KMS-11 (cell line): ENCODE results near the gene FBXO46.
"Not testable (repeated sequence)": the region's sequence is repeated elsewhere in the genome, so short reads cannot be mapped to it uniquely, and the experiment has no call there.

Source experiments
- H2AFZ ChIP-seq: fragments of 200-600 bp; sonication (generic); 2 replicates; pipeline ENCODE4 v1.6.1; 2016; ENCODE audit warnings: antibody characterized with exemption, mixed run types, low read depth
- H3K27ac ChIP-seq: fragments of 200-600 bp; sonication (generic); 2 replicates; pipeline ENCODE4 v1.6.1; 2016; ENCODE audit warnings: mild to moderate bottlenecking, mixed run types
- H3K27me3 ChIP-seq: fragments of 200-600 bp; sonication (generic); 2 replicates; pipeline ENCODE4 v1.6.1; 2017; ENCODE audit warnings: mild to moderate bottlenecking, low read depth, mixed run types, moderate library complexity; ENCODE audit not compliant: insufficient read depth
- H3K36me3 ChIP-seq: fragments of 200-600 bp; sonication (generic); 2 replicates; pipeline ENCODE4 v1.6.1; 2017; ENCODE audit warnings: mild to moderate bottlenecking, mixed run types; ENCODE audit not compliant: insufficient read depth
- H3K4me1 ChIP-seq: fragments of 200-600 bp; sonication (generic); 2 replicates; pipeline ENCODE4 v1.6.1; 2016; ENCODE audit warnings: mild to moderate bottlenecking, low read depth, mixed run types; ENCODE audit not compliant: poor library complexity, severe bottlenecking
- H3K4me2 ChIP-seq: fragments of 200-600 bp; sonication (generic); 2 replicates; pipeline ENCODE4 v1.7.0; 2016; ENCODE audit warnings: mild to moderate bottlenecking, mixed run types
- H3K4me3 ChIP-seq: fragments of 200-600 bp; sonication (generic); IDR thresholded peaks from 2 replicates; pipeline ENCODE4 v1.6.1; 2017; ENCODE audit warnings: low read depth, low read length, mixed read lengths; ENCODE audit not compliant: insufficient read depth
- H3K79me2 ChIP-seq: fragments of 200-600 bp; sonication (generic); 2 replicates; pipeline ENCODE4 v1.6.1; 2016; ENCODE audit warnings: low read depth, mixed run types; ENCODE audit not compliant: insufficient read depth
- H3K9ac ChIP-seq: fragments of 200-600 bp; sonication (generic); 2 replicates; pipeline ENCODE4 v1.6.1; 2016; ENCODE audit warnings: mild to moderate bottlenecking, mixed run types
- H4K20me1 ChIP-seq: fragments of 200-600 bp; sonication (generic); 2 replicates; pipeline ENCODE4 v1.6.1; 2016; ENCODE audit warnings: mild to moderate bottlenecking, mixed run types; ENCODE audit not compliant: insufficient read depth
- TF ChIP-seq, protein P1 (sequence below): fragments of 200-600 bp; sonication (generic); conservative IDR thresholded peaks from 2 replicates; pipeline ENCODE4 v1.6.1; 2017; ENCODE audit warnings: low read depth, mild to moderate bottlenecking, antibody characterized with exemption, low read length, moderate library complexity, mixed read lengths

Gene FBXO46

GRCh38 chr19:45691516-45692186, 39.0 kb downstream of the FBXO46 start, which contains the start of gene SNRPD2:
TSS of gene SNRPD2 (minus strand) at chr19:45691953. CDS start at chr19:45691888, 65 bp downstream.
- no peaks in the 10 kb centered on the region for H4K20me1 ChIP-seq
- H3K4me3 ChIP-seq: peak within 1 kb of the TSS; percentile 8
- H2AFZ ChIP-seq: peak within 1 kb of the TSS; percentile 73
- H3K4me2 ChIP-seq: peak within 1 kb of the TSS; percentile 66
- peaks cover 25% of the 10 kb centered on the region for H3K4me1 ChIP-seq
- peak within 1 kb of the TSS; percentile 82 for H3K27ac ChIP-seq
- no peaks in the 10 kb centered on the region for H3K27me3 ChIP-seq
- H3K36me3 ChIP-seq: peaks cover 11% of the 10 kb centered on the region; the same call in 1 of the 2 replicates
- peaks cover 24% of the 10 kb centered on the region for H3K79me2 ChIP-seq
- TF ChIP-seq, protein P1, sequence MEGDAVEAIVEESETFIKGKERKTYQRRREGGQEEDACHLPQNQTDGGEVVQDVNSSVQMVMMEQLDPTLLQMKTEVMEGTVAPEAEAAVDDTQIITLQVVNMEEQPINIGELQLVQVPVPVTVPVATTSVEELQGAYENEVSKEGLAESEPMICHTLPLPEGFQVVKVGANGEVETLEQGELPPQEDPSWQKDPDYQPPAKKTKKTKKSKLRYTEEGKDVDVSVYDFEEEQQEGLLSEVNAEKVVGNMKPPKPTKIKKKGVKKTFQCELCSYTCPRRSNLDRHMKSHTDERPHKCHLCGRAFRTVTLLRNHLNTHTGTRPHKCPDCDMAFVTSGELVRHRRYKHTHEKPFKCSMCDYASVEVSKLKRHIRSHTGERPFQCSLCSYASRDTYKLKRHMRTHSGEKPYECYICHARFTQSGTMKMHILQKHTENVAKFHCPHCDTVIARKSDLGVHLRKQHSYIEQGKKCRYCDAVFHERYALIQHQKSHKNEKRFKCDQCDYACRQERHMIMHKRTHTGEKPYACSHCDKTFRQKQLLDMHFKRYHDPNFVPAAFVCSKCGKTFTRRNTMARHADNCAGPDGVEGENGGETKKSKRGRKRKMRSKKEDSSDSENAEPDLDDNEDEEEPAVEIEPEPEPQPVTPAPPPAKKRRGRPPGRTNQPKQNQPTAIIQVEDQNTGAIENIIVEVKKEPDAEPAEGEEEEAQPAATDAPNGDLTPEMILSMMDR: no peak
- H3K9ac ChIP-seq: peak within 1 kb of the TSS; percentile 83

DNA sequence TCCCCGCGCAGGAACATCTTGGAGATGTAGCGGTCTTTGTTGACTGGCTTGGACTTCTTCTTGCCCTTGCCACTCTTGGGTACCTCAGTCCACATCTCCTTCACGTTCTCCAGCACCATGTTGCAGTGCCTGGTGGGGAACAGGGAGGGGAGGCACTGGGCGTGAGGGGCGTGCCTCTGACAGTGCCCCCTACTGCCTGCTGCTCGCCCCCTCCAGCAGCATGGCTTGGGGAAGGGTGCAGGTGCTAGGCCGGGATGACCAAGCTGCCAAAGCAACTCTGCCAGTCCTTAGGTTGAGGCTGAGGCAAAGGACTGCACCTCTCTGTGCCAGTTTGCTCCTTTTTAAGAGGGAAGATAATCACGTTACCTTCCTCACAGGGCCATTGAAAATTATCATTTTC, 43.1 kb downstream of the FBXO46 start:
- no peak overlapping the region for H3K9ac ChIP-seq
- no peak overlapping the region for H2AFZ ChIP-seq
- no peak overlapping the region for H3K4me3 ChIP-seq
- peaks cover 24% of the 10 kb centered on the region for H3K79me2 ChIP-seq
- peaks cover 11% of the 10 kb centered on the region; the same call in 1 of the 2 replicates for H3K36me3 ChIP-seq
- H3K4me1 ChIP-seq: peaks cover 7% of the 10 kb centered on the region
- H3K27ac ChIP-seq: no peak overlapping the region
- no peak overlapping the region for H3K4me2 ChIP-seq
- TF ChIP-seq, protein P1: no peak
- H3K27me3 ChIP-seq: no peaks in the 10 kb centered on the region
- H4K20me1 ChIP-seq: no peaks in the 10 kb centered on the region

DNA sequence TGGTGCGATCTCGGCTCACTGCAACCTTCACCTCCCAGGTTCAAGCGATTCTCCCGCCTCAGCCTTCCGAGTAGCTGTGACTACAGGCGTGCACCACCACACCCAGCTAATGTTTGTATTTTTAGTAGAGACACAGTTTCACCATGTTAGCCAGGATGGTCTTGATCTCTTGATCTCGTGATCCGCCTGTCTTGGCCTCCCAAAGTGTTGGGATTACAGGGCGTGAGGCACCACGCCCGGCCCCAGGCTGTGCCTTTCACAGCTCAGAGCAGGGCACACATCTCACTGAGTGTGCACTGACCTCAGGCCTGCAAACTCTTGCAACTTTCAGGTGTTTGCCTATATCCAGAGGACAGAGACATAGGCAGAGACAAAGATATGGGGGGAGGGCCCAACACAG, 45.7 kb downstream of the FBXO46 start:
- not testable (repeated sequence) for H3K79me2 ChIP-seq, H3K9ac ChIP-seq, H4K20me1 ChIP-seq, H3K27ac ChIP-seq, H3K4me2 ChIP-seq, H2AFZ ChIP-seq, H3K27me3 ChIP-seq, H3K4me3 ChIP-seq
- H3K36me3 ChIP-seq: peaks cover 11% of the 10 kb centered on the region; the same call in 1 of the 2 replicates
- peaks cover 11% of the 10 kb centered on the region for H3K4me1 ChIP-seq

GRCh38 chr19:45682908-45683307, 47.8 kb downstream of the FBXO46 start:
- Histone ChIP-seq H3K27ac (no peak overlapping the region), H4K20me1 (no peaks in the 10 kb centered on the region), H3K4me2 (no peak overlapping the region), H3K4me1 (peaks cover 17% of the 10 kb centered on the region), H2AFZ (no peak overlapping the region), H3K36me3 (peaks cover 8% of the 10 kb centered on the region; the same call in 1 of the 2 replicates), H3K79me2 (no peaks in the 10 kb centered on the region), H3K27me3 (peaks cover 3% of the 10 kb centered on the region; the same call in 1 of the 2 replicates), H3K4me3 (no peak overlapping the region), H3K9ac (no peak overlapping the region)
- TF ChIP-seq, protein P1: no peak

- peaks cover 3% of the 10 kb centered on the region; the same call in 1 of the 2 replicates for H3K36me3 ChIP-seq
- H3K27ac ChIP-seq: no peak overlapping the region
- H3K4me2 ChIP-seq: peak overlapping the region; percentile 69
- no peaks in the 10 kb centered on the region for H4K20me1 ChIP-seq
- no peaks in the 10 kb centered on the region for H3K79me2 ChIP-seq
- H3K4me1 ChIP-seq: peaks cover 21% of the 10 kb centered on the region
- H3K27me3 ChIP-seq: peaks cover 3% of the 10 kb centered on the region; the same call in 1 of the 2 replicates
- H3K9ac ChIP-seq: no peak overlapping the region; the same call in 1 of the 2 replicates
- no peak overlapping the region for H3K4me3 ChIP-seq
- H2AFZ ChIP-seq: peak overlapping the region; percentile 93
- TF ChIP-seq, protein P1: no peak
These were observed 48.6 kb downstream of the FBXO46 start for GRCh38 chr19:45682117-45682516.
